ENCODE measurements around the gene LIN54.

DNA sequence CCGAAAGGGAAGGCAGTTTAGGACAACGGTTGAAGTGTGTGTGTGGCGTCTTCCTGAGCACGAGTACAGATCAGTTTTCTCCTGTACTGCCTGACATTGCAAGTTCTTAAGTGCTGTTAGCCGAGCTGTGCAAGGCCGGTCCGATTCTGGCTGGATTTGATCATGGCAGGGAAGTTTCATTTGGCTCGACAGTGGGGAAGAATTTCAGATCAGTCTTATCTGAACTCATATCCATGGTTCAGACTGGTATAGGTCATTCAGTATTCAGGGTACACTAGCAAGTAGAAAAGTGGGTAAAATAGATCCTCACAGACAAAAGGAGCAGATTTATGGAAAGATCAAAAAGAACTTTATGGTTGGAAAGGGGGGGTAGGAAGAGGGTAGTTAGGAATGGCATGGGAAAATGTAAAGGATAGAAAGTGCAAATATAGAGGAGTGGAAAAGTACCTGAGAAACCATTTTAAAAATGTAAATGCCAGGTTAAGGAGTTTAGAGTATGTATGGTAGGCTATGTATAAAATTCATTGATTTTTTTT, 109.4 kb downstream of the LIN54 start:
- TF ChIP-seq, protein P1, sequence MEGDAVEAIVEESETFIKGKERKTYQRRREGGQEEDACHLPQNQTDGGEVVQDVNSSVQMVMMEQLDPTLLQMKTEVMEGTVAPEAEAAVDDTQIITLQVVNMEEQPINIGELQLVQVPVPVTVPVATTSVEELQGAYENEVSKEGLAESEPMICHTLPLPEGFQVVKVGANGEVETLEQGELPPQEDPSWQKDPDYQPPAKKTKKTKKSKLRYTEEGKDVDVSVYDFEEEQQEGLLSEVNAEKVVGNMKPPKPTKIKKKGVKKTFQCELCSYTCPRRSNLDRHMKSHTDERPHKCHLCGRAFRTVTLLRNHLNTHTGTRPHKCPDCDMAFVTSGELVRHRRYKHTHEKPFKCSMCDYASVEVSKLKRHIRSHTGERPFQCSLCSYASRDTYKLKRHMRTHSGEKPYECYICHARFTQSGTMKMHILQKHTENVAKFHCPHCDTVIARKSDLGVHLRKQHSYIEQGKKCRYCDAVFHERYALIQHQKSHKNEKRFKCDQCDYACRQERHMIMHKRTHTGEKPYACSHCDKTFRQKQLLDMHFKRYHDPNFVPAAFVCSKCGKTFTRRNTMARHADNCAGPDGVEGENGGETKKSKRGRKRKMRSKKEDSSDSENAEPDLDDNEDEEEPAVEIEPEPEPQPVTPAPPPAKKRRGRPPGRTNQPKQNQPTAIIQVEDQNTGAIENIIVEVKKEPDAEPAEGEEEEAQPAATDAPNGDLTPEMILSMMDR (optimal IDR thresholded peaks at IDR 0.05 in 1 of 3, IDR thresholded peaks at IDR 0.05 in 1 of 3, conservative IDR thresholded peaks at IDR 0.05 in 1 of 3; ENCODE audit: extremely low read depth in 1 of 3, insufficient read depth in 2 of 3, low read length in 3 of 3) = no peak
- TF ChIP-seq EZH2 (IDR thresholded peaks at IDR 0.05; ENCODE audit: low read length) = no peak
